SK-N-SH treated with all-trans-retinoic acid at 6 μM for 48 hours (cell line): ENCODE results near the gene ULK1.

ENCODE experiments used
- ARNTL ChIP-seq: fragments of 450-650 bp; formaldehyde crosslinking; IDR thresholded peaks from 2 replicates; pipeline ENCODE4 v1.5.0; 2020; ENCODE audit warnings: low read depth, mild to moderate bottlenecking, moderate library complexity, borderline replicate concordance
- ISL1 ChIP-seq: fragments of 250-450 bp; sonication (Bioruptor Pico); IDR thresholded peaks from 2 replicates; pipeline ENCODE4 v2.1.2; 2022; ENCODE audit warnings: mild to moderate bottlenecking, moderate library complexity
- OSR1 ChIP-seq: fragments of 250-450 bp; sonication (Bioruptor Pico); IDR thresholded peaks from 2 replicates; pipeline ENCODE4 v1.8.0; 2022; ENCODE audit warnings: moderate library complexity, mild to moderate bottlenecking, inconsistent platforms
- RARB ChIP-seq: fragments of 250-450 bp; sonication (Bioruptor Pico); IDR thresholded peaks from 2 replicates; pipeline ENCODE4 v1.8.0; 2021; ENCODE audit warnings: mild to moderate bottlenecking, moderate library complexity
- TSHZ2 ChIP-seq: fragments of 250-450 bp; sonication (Bioruptor Pico); IDR thresholded peaks from 2 replicates; pipeline ENCODE4 v1.5.0; 2020; ENCODE audit warnings: mild to moderate bottlenecking, moderate library complexity

GRCh38 chr12:131869871-131870418 is 24.5 kb upstream of the ULK1 start:
- no peak for TF ChIP-seq RARB (CRISPR knock-in tag)
- no peak for TF ChIP-seq TSHZ2
- TF ChIP-seq ISL1, result no peak
- TF ChIP-seq ARNTL, result no peak
- no peak for TF ChIP-seq OSR1 (CRISPR knock-in tag)
